A673 (cell line): Measurements from ENCODE around the gene TNNI3.

Source experiments
- CTCF ChIP-seq: fragments of 300-800, 200-600 bp; sonication (generic); conservative IDR thresholded peaks from 2 replicates; pipeline ENCODE4 v1.5.1; 2017; ENCODE audit warnings: low read depth, mild to moderate bottlenecking, antibody characterized with exemption, low read length, moderate library complexity, mixed read lengths
- EZH2 ChIP-seq: fragments of 200-600 bp; sonication (generic); IDR thresholded peaks from 2 replicates; pipeline ENCODE4 v1.6.1; 2017; ENCODE audit warnings: borderline replicate concordance, low read depth, mild to moderate bottlenecking, mixed read lengths, antibody characterized with exemption, low read length; ENCODE audit not compliant: poor library complexity, severe bottlenecking

GRCh38 chr19:55186080-55186479, 28.5 kb upstream of the TNNI3 start:
- no peak for TF ChIP-seq CTCF
- no peak for TF ChIP-seq EZH2
